GM20431 (cell line): Measurements from ENCODE around the gene PKNOX2.

Source experiments
- in situ Hi-C: fragments of 300-500 bp; cut with MseI, MboI; formaldehyde crosslinking; loops from one replicate; pipeline ENCODE4 v1.15.0; 2020; ENCODE audit warnings: low sequenced_read_pairs; ENCODE audit not compliant: unreplicated experiment

The PKNOX2 gene

GRCh38 chr11:125443767-125444311 is 279.3 kb downstream of the PKNOX2 start:
- in situ Hi-C loops: no loop called here

- in situ Hi-C loops: no loop called here
Measured at GRCh38 chr11:125445731-125446130, 281.2 kb downstream of the PKNOX2 start.

GRCh38 chr11:125446279-125446678 is 281.7 kb downstream of the PKNOX2 start:
- in situ Hi-C loops: no loop called here

GRCh38 chr11:125447721-125448120 is 283.2 kb downstream of the PKNOX2 start:
- in situ Hi-C loops: no loop called here

GRCh38 chr11:125448136-125448535 is 283.6 kb downstream of the PKNOX2 start:
- in situ Hi-C loops: no loop called here

- in situ Hi-C loops: no loop called here
Measured at GRCh38 chr11:125449565-125449964, 285.0 kb downstream of the PKNOX2 start.

GRCh38 chr11:125451400-125452124 is 287.0 kb downstream of the PKNOX2 start:
- in situ Hi-C loops: no loop called here

GRCh38 chr11:125452125-125452470 is 287.5 kb downstream of the PKNOX2 start:
- in situ Hi-C loops: no loop called here

GRCh38 chr11:125454047-125454446 is 289.5 kb downstream of the PKNOX2 start:
- in situ Hi-C loops: no loop called here

- in situ Hi-C loops: no loop called here
Measured at GRCh38 chr11:125455851-125456250, 291.3 kb downstream of the PKNOX2 start.

- in situ Hi-C loops: no loop called here
Measured at GRCh38 chr11:125457814-125458343, 293.3 kb downstream of the PKNOX2 start.

- in situ Hi-C loops: no loop called here
Measured at GRCh38 chr11:125460275-125460674, 295.7 kb downstream of the PKNOX2 start.

GRCh38 chr11:125463590-125464269 is 299.2 kb downstream of the PKNOX2 start:
- in situ Hi-C loops: no loop called here

GRCh38 chr11:125464270-125464662 is 299.7 kb downstream of the PKNOX2 start:
- in situ Hi-C loops: no loop called here

- in situ Hi-C loops: no loop called here
Measured at GRCh38 chr11:125464666-125465065, 300.1 kb downstream of the PKNOX2 start.

GRCh38 chr11:125465255-125465654 is 300.7 kb downstream of the PKNOX2 start:
- in situ Hi-C loops: no loop called here

- in situ Hi-C loops: no loop called here
Measured at GRCh38 chr11:125465701-125466100, 301.1 kb downstream of the PKNOX2 start.

- in situ Hi-C loops: no loop called here
Measured at GRCh38 chr11:125468025-125468424, 303.5 kb downstream of the PKNOX2 start.

GRCh38 chr11:125468852-125469251 is 304.3 kb downstream of the PKNOX2 start:
- in situ Hi-C loops: no loop called here

- in situ Hi-C loops: no loop called here
Measured at GRCh38 chr11:125470355-125470754, 305.8 kb downstream of the PKNOX2 start.

GRCh38 chr11:125476721-125477120 is 312.2 kb downstream of the PKNOX2 start:
- in situ Hi-C loops: no loop called here
